ENCODE measurements around the gene MTMR6. TPM values are rescaled to one million over a fixed set of nuclear protein-coding genes. Genes with fewer than 3 reads are reported as not detected.

The MTMR6 gene
- total RNA-seq, 1 experiment from 2014 or later = 21.5 TPM

GRCh38 chr13:25291691-25292090 is 4.4 kb upstream of the MTMR6 start:
- Mint-ChIP-seq H3K9me3 (ENCODE audit: unreplicated experiment) (no peaks in the 10 kb centered on the region), H3K36me3 (ENCODE audit: insufficient read depth, unreplicated experiment) (peaks cover 7% of the 10 kb centered on the region), H3K27me3 (ENCODE audit: insufficient read depth, unreplicated experiment) (peaks cover 14% of the 10 kb centered on the region), H3K4me1 (ENCODE audit: insufficient read depth, unreplicated experiment) (no peaks in the 10 kb centered on the region), H3K27ac (ENCODE audit: low read depth, unreplicated experiment) (no peak overlapping the region), H3K4me3 (ENCODE audit: unreplicated experiment) (no peak overlapping the region)
- ChIA-PET POLR2A (interaction anchor here (0.7 to 1.4 kb wide), 2 partner anchors 10 to 14 kb away, joined by 3 to 10 read pairs; partner anchors contain the start of gene NUP58), CTCF (interaction anchor here (0.7 kb wide), 1 partner anchor 12 kb away, joined by 4 read pairs; no protein-coding TSS in a partner anchor)
- TF ChIP-seq, protein P1, sequence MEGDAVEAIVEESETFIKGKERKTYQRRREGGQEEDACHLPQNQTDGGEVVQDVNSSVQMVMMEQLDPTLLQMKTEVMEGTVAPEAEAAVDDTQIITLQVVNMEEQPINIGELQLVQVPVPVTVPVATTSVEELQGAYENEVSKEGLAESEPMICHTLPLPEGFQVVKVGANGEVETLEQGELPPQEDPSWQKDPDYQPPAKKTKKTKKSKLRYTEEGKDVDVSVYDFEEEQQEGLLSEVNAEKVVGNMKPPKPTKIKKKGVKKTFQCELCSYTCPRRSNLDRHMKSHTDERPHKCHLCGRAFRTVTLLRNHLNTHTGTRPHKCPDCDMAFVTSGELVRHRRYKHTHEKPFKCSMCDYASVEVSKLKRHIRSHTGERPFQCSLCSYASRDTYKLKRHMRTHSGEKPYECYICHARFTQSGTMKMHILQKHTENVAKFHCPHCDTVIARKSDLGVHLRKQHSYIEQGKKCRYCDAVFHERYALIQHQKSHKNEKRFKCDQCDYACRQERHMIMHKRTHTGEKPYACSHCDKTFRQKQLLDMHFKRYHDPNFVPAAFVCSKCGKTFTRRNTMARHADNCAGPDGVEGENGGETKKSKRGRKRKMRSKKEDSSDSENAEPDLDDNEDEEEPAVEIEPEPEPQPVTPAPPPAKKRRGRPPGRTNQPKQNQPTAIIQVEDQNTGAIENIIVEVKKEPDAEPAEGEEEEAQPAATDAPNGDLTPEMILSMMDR (IDR thresholded peaks at IDR 0.05; ENCODE audit: unreplicated experiment) = no peak
- no TSS peak for BruUV-seq (replicated peaks)
- intact Hi-C loops (cut with micrococcal nuclease) = no loop called here
- no peak for DNase-seq (ENCODE audit: unreplicated experiment)

- Mint-ChIP-seq H3K27me3 (ENCODE audit: insufficient read depth, unreplicated experiment) (no peaks in the 10 kb centered on the region), H3K4me1 (ENCODE audit: insufficient read depth, unreplicated experiment) (peaks cover 4% of the 10 kb centered on the region), H3K36me3 (ENCODE audit: insufficient read depth, unreplicated experiment) (peaks cover 12% of the 10 kb centered on the region), H3K27ac (ENCODE audit: low read depth, unreplicated experiment) (no peak overlapping the region), H3K9me3 (ENCODE audit: unreplicated experiment) (no peaks in the 10 kb centered on the region), H3K4me3 (ENCODE audit: unreplicated experiment) (no peak overlapping the region)
- intact Hi-C loops (cut with micrococcal nuclease) = loop anchor here (5.0 kb wide), 1 partner anchor 282 kb away; no protein-coding TSS in a partner anchor
- CTCF ChIA-PET = no interaction called here
- TF ChIP-seq, protein P1 (IDR thresholded peaks at IDR 0.05; ENCODE audit: unreplicated experiment) = no peak
- no peak for DNase-seq (ENCODE audit: unreplicated experiment)
- POLR2A ChIA-PET = interaction anchor here (0.6 to 7.9 kb wide), 3 partner anchors 13 to 1216 kb away, joined by 3 to 136 read pairs (median 37); partner anchors contain the start of gene NUP58
- no TSS peak for BruUV-seq (replicated peaks)
These were observed 1.7 kb upstream of the MTMR6 start for GRCh38 chr13:25288966-25289365.

- intact Hi-C loops (cut with micrococcal nuclease) = loop anchor here (5.0 kb wide), 1 partner anchor 279 kb away; no protein-coding TSS in a partner anchor
- H3K4me3 Mint-ChIP-seq (ENCODE audit: unreplicated experiment) = peak overlapping the region; percentile 100
- no peaks in the 10 kb centered on the region for H3K9me3 Mint-ChIP-seq (ENCODE audit: unreplicated experiment)
- peak; percentile 50 for DNase-seq (ENCODE audit: unreplicated experiment)
- H3K4me1 Mint-ChIP-seq (ENCODE audit: insufficient read depth, unreplicated experiment) = peaks cover 10% of the 10 kb centered on the region
- TSS peak; percentile 64 for BruUV-seq (replicated peaks)
- H3K36me3 Mint-ChIP-seq (ENCODE audit: insufficient read depth, unreplicated experiment) = peaks cover 17% of the 10 kb centered on the region
- TF ChIP-seq, protein P1 (IDR thresholded peaks at IDR 0.05; ENCODE audit: unreplicated experiment) = no peak
- CTCF ChIA-PET = interaction anchor here (0.6 to 2.1 kb wide), 12 partner anchors 8 to 89 kb away, joined by 3 to 9 read pairs (median 4); partner anchors contain the start of gene NUP58
- POLR2A ChIA-PET = interaction anchor here (0.7 to 7.9 kb wide), 11 partner anchors 9 to 364 kb away, joined by 3 to 136 read pairs (median 4); partner anchors contain the start of gene NUP58
- peak overlapping the region; percentile 98 for H3K27ac Mint-ChIP-seq (ENCODE audit: low read depth, unreplicated experiment)
- H3K27me3 Mint-ChIP-seq (ENCODE audit: insufficient read depth, unreplicated experiment) = no peaks in the 10 kb centered on the region
These were observed 850 bp downstream of the MTMR6 start for GRCh38 chr13:25286308-25286968.

DNA sequence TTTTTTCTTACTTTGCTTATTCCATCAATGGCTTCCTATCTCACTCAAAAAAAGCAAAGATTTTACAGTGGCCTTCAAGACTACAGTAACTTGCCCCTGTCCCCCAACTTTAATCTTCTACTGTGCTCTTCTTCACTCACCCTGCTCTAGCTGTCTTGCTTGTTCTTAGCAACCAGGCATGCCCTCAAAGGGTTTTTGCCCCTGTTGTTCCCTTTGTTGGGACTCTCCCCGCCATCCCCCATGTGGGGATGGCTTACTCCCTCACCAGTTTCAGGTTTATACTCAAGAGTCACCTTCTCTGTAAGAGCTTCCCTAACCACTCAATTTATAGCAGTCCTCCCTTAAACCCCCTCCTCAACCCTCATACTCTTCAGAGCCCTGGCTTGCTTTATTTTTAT is 5.4 kb downstream of the MTMR6 start:
- H3K4me3 Mint-ChIP-seq (ENCODE audit: unreplicated experiment) = no peak overlapping the region
- DNase-seq (ENCODE audit: unreplicated experiment) = no peak
- ChIA-PET POLR2A (no interaction called here), CTCF (interaction anchor here (1.4 kb wide), 1 partner anchor 167 kb away, joined by 4 read pairs; no protein-coding TSS in a partner anchor)
- H3K4me1 Mint-ChIP-seq (ENCODE audit: insufficient read depth, unreplicated experiment) = peaks cover 41% of the 10 kb centered on the region
- intact Hi-C loops (cut with micrococcal nuclease) = no loop called here
- peaks cover 12% of the 10 kb centered on the region for H3K36me3 Mint-ChIP-seq (ENCODE audit: insufficient read depth, unreplicated experiment)
- no peaks in the 10 kb centered on the region for H3K9me3 Mint-ChIP-seq (ENCODE audit: unreplicated experiment)
- H3K27ac Mint-ChIP-seq (ENCODE audit: low read depth, unreplicated experiment) = no peak overlapping the region
- H3K27me3 Mint-ChIP-seq (ENCODE audit: insufficient read depth, unreplicated experiment) = no peaks in the 10 kb centered on the region
- no TSS peak for BruUV-seq (replicated peaks)
- TF ChIP-seq, protein P1 (IDR thresholded peaks at IDR 0.05; ENCODE audit: unreplicated experiment) = no peak
